ENCODE data around the gene CCDC80. TPM values are rescaled to one million over a fixed set of nuclear protein-coding genes. Genes with fewer than 3 reads are reported as not detected.

Gene CCDC80
- total and polyA plus RNA-seq, 2 of the 4 experiments (the other 2 are of a cell fraction): 387 to 418 TPM

- Histone ChIP-seq H4K8ac (ENCODE audit: low read depth in 2 of 2, low read length in 2 of 2) (peak overlapping the region; percentile 88 to 98; a peak in 3 of 4 replicates), H2BK120ac (ENCODE audit: low read depth, low read length) (peak overlapping the region; percentile 98), H3K4me1 (ENCODE audit: control insufficient read depth, insufficient read depth, low read length) (peaks cover 27% of the 10 kb centered on the region), H3K56ac (ENCODE audit: extremely low read depth, insufficient read depth, low read length) (peak overlapping the region; percentile 68; the same call in 1 of the 2 replicates), H3K4me3 (ENCODE audit: insufficient read depth, low read depth, low read length) (no peak overlapping the region), H4K20me1 (ENCODE audit: insufficient read depth, low read length) (no peaks in the 10 kb centered on the region), H3K23ac (ENCODE audit: low read depth, low read length) (peak overlapping the region; percentile 15; the same call in 1 of the 2 replicates), H2AK5ac (ENCODE audit: low read depth, low read length) (peak overlapping the region; percentile 97), H2AFZ (replicated peaks; ENCODE audit: low read length, poor library complexity) (peak overlapping the region; percentile 27), H4K5ac (ENCODE audit: low read depth, low read length) (peak overlapping the region; percentile 42), H3K9me3 (ENCODE audit: control insufficient read depth, insufficient read depth, low read length) (no peaks in the 10 kb centered on the region), H3K9ac (ENCODE audit: low read depth, low read length) (no peak overlapping the region), H3K79me1 (ENCODE audit: low read depth in 1 of 2, low read length in 2 of 2) (peaks cover 0 to 16% of the 10 kb centered on the region in 2 experiments; a peak in 3 of 4 replicates), H3K36me3 (ENCODE audit: control insufficient read depth, insufficient read depth, low read length) (no peaks in the 10 kb centered on the region), H3K27ac (ENCODE audit: insufficient read depth, low read length) (no peak overlapping the region), H3K14ac (replicated peaks; ENCODE audit: low read depth, low read length) (peak overlapping the region; percentile 61), H2AK9ac (replicated peaks; ENCODE audit: low read depth, low read length, poor library complexity) (peak overlapping the region; percentile 15), H2BK5ac (ENCODE audit: low read depth, low read length, poor library complexity, severe bottlenecking) (peak overlapping the region; percentile 97), H2BK15ac (ENCODE audit: low read depth, low read length) (peak overlapping the region; percentile 100; the same call in 2 of the 3 replicates), H3K4me2 (ENCODE audit: low read depth, low read length) (no peak overlapping the region), H3K27me3 (ENCODE audit: control insufficient read depth, insufficient read depth, low read length) (no peaks in the 10 kb centered on the region), H3K4ac (ENCODE audit: low read depth, low read length) (peak overlapping the region; percentile 98), H3K18ac (ENCODE audit: low read depth, low read length) (peak overlapping the region; percentile 98), H2BK20ac (ENCODE audit: low read depth, low read length) (peak overlapping the region; percentile 96), H3K9me1 (ENCODE audit: insufficient read depth, low read length) (peaks cover 24% of the 10 kb centered on the region), H4K91ac (ENCODE audit: insufficient read depth, low read depth, low read length) (peak overlapping the region; percentile 99)
- dilution Hi-C loops (cut with HindIII; ENCODE audit: low sequenced_read_pairs, unreplicated experiment): no loop called here
- ChIA-PET CTCF (interaction anchor here (1.1 to 3.7 kb wide), 3 partner anchors 45 to 173 kb away, joined by 4 to 34 read pairs (median 11); no protein-coding TSS in a partner anchor), POLR2A (ENCODE audit: unreplicated experiment) (no interaction called here)
- WGBS, 2 experiments (ENCODE audit: extremely low coverage in 2 of 2, insufficient read length in 1 of 2): no CpG with 5 or more reads among the region's 4 CpGs
- no TSS peak for BruUV-seq (replicated peaks)
- ATAC-seq (ENCODE audit: low read depth) (no peak), DNase-seq (no peak)
- in situ Hi-C loops (cut with MboI; ENCODE audit: low sequenced_read_pairs): loop anchor here (5.0 to 25.0 kb wide), 4 partner anchors 62 to 643 kb away; no protein-coding TSS in a partner anchor
- intact Hi-C loops (cut with micrococcal nuclease): loop anchor here (5.0 to 10.0 kb wide), 5 partner anchors 260 to 980 kb away; partner anchors contain the start of genes BOC and GTPBP8
- TF ChIP-seq CEBPB (IDR thresholded peaks at IDR 0.05; ENCODE audit: low read depth, low read length) (no peak), RFX5 (IDR thresholded peaks at IDR 0.05; ENCODE audit: low read depth, low read length) (no peak), RCOR1 (IDR thresholded peaks at IDR 0.05; ENCODE audit: insufficient replicate concordance, low read length) (no peak), FOS (IDR thresholded peaks at IDR 0.05; ENCODE audit: low read depth, low read length) (no peak), ELK1 (IDR thresholded peaks at IDR 0.05; ENCODE audit: borderline replicate concordance, low read depth, low read length) (no peak), CHD1 (IDR thresholded peaks at IDR 0.05; ENCODE audit: low read depth, low read length) (no peak)
Observed at GRCh38 chr3:112644453-112644852, 3.5 kb upstream of the CCDC80 start.

All from IMR-90 (cell line).